ENCODE data around the gene PRRT1. TPM values are rescaled to one million over a fixed set of nuclear protein-coding genes. Genes with fewer than 3 reads are reported as not detected.

The PRRT1 gene
- total RNA-seq (2022; extraction: Qiagen RNA extraction; ENCODE audit: low read depth): 0.47 to 0.95 TPM (median 0.68 TPM) in 5 replicates

DNA sequence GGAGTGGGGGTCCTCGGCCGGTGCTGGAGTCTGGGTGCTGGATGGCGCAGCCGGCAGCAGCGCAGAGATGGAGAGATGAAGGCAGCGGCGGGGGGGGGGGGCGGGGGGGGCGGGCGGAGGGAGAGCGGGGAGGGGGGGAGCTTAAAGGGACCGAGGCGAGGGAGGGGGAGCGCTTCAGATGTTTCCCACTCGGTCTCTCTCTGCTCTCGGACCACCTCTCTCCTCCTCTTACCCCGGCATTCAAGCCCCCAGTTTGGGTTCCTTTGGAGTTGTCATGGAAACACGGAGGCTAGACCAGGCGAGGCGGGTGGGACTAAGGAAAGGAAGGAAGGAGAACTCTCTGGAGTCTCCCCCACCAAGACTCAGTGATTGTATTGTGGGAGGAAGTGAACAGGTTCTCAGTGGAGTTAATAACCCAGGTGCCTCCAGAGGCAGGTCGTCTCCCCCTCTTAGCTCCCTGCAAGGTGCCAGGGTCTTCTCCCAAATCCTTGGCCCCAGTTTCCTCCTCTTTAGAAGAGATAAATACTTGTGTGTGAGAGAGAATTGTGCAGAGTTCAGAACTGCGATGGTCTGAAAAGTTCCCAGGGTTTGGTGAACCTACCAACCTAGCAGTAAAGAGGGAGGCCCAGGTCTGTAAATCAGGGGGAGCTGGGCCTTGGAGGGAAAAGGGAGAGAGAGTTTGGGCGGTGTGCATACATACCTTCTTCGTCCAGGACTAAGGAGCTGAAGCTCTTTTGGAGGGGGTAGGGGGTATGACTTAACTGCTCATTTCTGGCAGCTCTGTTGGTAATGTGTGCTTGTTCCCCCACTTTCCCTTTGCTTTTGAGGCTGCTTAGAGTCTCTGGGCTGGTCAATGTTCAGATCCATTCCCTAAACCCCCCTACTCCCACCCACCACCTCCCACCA lies at the start of gene PRRT1:
Gene PRRT1, minus strand, starts transcription at position 77 of the 906 bp plus-strand sequence. CDS start 112 bp downstream, outside the sequence.

DNA sequence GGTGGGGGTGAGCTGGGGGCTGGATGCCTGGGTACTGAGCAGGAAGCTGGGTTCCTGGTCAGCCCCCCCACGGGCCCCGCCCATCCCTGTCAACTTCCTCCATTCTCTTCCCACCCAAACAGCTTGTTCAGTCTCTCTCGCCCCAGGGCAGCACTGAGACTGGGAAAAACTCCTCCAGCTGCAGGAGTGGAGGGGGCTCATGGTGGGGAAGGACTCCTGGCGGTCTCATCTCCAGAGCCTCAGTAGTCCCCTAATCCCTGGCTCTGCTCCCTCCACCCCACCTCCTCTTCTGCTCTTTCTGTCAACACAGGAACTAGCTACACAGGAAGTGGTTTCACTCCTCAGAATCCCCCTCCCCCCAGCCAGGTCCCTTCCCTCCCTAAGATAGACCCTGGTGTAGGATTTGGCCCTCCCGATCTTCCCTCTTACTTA lies 40.9 kb upstream of the PRRT1 start, which contains the start of gene GPSM3:
Gene GPSM3, minus strand, starts transcription at position 36 of the 432 bp plus-strand sequence. CDS start 130 bp downstream, outside the sequence.

DNA sequence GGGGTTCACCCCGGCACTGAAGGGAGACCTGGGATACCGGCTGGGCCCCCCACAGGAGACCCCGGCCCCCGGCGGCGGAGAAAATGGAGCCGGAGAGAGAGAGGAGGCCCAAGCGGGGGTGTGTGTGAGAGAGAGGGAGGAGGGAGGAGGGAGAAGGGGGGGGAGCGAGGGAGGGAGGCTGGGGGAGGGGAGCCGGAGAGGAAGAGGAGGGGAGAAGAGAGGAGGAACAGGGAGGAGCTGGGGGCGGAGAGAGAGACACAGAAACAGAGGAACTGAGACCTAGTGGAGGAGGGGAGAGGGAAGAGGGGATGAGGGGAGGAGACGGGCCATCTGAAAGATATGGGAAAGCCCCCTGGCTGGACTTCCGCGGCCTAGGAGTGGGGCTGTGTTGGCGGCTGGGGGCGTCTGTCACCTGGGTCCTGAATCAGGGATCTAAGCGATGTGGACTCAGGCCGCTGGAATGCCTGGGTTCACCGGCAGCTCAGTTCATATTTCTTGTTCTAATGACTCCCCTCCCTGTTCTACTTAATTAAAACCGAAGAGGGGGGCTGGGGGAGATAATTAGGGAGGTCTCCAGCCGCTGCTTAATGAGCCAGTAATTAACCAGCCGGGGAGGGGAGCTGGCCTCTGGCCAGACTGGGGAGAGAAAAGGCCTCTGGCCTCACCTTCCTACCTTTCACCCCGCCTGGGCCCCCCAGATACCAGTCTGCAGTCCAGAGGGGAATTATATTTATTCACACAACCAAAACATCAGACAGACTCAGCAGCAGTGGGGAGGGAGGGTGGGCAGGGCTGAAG lies 38.5 kb upstream of the PRRT1 start, which contains the start of gene PBX2:
Gene PBX2, minus strand, starts transcription at position 149 of the 798 bp plus-strand sequence. CDS start 287 bp downstream, outside the sequence.

DNA sequence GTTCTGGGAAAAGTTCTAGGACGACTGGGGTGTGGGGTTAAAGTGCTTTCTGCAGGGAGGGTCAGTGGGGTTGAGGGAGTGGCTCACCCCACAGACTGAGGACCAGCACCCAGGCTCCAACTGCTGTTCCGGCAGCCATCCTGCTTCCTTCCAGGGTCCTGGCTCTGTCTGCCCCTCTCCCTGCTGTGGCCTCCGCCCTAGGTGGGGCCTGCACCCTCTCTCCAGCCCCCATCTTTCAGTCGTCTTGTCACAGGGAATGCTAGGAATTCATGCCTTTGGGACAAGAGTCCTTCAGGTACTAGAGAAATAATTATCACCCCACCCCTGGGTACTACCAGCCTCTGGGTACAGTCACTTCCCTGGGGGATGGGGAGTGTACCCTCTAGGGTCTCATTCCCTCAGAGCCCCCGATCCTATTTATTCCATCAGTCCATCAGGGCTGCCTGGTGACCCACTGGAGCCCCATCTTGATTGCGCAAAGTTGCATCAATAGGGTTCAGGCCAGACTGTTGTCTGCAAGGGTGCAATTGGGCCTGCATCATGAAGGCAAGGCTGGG lies 32.4 kb upstream of the PRRT1 start, which contains the start of gene AGER:
Gene AGER, minus strand, starts transcription at position 170 of the 557 bp plus-strand sequence. Its CDS starts 31 bp downstream, at position 139.

DNA sequence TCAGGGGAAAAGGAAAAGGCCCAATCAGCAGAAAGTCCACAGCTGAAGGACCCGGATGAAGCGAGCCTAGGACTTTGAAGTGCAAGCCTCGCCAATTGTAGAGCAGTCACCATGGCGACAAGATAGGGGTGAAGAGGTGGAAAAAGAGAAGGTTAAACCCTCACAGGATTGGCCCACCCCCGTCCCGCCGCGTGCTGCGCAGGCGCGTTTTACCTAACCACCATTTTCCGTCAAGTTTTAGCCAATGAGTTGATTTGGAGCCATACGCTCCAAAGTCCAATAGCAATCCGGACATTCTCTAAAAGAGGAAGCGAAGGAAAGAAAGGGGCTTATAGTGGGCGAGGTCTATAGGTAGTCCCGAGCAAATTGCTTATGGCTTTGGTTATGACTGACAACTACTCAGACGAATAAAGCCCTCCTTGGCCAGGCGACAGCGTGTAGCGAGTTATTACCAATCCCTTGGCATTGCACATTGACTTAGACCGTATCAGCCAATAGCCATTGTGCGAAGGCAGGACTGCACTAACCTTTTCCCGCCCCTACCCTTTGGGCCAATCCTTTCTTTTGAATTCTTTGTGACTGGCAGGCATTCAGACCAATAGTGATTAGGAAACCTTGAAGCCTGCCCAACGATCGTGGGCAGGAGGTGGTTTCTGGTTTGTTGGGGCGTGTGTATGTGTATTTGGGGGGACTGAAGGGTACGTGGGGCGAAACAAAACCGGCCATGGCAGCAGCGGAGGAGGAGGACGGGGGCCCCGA lies 26.2 kb upstream of the PRRT1 start, which contains the start of gene RNF5:
Gene RNF5, plus strand, starts transcription at position 618 of the 759 bp plus-strand sequence. Its CDS starts 107 bp downstream, at position 725.

DNA sequence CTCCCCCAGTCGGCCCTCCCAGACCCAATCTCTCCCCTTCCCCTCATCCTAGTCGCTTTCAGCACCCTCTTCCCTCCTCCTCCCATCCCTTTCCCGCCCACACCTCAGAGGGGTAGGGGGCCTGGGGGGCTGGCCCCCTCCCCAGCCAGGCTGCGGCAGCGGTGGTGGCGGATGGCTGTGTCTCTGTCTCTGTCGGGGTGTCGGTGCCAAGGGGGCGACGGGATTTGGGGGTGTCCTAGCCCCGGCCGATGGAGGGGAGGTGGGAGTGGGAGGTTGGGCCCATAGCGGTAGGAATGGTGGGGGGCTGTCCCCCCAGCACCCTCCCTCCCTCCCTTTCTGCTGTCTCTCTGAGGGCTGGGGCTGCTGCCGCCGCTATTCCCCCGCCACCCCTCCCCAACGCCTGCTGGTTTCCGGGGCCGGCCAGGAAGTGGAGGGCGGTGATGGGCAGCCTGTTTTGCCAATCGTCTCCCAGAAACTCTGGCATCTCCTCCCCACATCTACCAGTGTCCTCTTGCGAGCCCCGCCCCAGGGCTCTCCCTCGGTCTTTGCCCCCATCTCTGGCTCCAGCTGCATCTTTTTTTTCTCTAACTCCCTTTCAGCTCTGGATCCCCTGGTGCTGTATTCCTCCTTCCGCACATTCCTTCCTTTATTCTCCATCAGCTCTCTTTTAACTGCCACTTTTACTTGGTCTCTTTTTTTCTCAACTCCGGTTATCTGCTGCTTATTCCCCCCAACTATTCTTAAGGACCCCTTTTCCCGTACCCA lies 24.2 kb upstream of the PRRT1 start, which contains the start of gene AGPAT1:
Gene AGPAT1, minus strand, starts transcription at position 374 of the 765 bp plus-strand sequence. CDS start 4,588 bp downstream, outside the sequence.

DNA sequence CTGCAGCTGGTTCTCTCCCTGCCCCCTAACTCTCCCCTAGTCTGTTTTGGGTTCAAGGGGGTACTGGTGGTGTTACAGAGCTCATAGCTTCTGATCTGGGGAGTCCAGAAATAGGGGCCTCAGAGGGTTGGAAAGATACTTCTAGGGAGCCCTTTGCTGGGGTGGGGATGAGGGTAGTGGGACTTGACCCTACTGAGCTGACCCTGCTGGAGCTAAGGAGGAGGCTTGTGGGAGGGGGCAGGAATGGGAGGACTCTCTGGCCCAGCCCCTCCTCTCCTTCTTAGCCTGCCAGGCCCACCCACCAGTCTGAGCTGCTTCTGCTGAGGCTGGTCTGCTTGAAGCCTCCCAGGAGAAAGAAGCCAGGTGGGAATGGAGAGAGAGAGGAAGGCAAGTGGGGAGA lies 12.6 kb upstream of the PRRT1 start, which contains the start of gene EGFL8:
Gene EGFL8, plus strand, starts transcription at position 301 of the 400 bp plus-strand sequence. CDS start 1,571 bp downstream, outside the sequence.

DNA sequence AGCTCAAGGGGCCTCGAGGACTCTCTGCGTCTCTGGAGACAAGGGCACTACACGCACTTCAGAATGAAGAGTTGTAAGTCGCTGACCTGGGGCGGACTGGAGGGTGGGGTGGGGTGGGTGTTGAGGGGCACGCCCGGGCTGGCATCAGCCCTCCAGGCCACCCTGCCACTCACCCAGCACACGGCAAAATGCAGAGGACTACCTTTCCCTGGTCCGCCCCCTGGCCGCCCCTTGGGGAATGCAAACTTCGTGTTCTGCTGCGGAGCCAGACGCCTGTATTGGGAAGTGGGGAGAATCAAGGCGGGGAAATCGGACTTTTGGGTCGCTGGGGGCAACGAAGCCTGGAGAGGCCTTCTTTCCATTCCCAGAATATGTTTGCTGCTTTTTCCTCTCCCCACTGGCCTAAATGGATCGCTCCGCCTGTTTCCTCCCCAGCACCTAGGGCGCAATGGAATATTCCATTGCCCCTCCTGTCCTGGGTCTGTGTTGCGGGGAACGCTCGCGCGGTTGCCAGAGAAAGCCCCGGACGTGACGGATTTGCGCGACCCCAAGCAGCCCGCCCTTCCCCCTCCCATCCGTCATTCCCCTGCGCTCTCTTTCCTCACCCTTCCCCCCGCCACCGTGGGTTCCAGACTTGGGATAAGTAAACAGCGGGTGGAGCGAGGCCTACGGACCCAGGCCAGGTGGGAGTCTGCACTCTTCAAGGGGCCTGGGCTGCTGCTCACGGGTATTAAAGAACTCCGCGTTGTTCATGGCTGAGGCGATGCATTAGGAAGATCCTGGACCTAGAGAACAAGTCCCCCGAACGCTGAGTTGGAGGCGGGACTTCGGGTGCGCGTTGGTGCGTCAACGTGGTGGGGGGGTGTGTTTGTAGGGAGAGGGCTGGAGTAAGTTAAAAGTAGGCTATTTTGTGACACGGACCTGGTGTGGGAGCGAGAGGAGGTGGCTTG lies 2.1 kb upstream of the PRRT1 start, which contains the start of gene PPT2:
Gene PPT2, plus strand, starts transcription at position 578 of the 950 bp plus-strand sequence. CDS start 454 bp downstream, outside the sequence.

DNA sequence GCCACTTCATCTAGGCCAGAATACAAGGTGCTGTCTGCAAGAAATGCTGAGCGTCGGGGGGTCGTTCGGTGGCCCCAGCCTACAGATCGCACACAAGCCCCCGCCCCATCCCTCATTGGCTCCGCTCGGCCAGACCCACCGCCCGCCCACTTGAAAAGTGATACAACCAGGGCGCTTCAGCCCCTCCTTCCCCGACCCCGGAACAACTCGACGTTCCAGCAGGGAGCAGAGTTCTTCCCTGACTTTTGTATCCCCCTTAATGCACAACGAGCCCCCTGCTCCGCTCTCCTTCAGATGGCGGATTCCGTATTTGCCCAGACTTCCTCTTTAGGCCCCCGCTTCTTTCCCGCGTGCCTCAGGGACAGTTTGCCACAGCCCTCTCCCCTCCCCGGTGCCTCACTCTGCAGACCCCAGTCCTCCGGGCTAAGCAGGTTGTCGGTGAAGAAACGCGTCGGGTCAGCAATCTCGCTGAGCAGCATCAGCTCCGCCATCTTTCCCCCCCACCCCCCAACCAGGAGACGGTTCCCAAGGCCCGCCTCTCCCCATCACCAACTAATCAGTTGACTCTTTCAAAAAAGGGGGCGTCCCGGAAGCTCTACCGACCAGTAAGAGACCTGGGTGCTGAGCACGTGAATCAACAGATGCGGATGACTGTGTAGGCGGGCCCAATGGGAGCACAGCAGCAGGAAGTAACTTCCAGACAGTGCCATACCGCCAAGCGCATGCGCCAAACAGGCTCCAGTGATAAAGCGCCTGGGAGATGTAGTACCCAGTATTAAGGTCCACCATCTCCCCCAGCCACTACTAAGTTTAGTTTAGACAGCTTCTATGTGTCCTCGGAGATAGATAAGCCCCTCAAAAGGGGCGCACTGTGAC lies 23.8 kb downstream of the PRRT1 start, which contains the start of gene ATF6B:
Gene ATF6B, minus strand, starts transcription at position 530 of the 876 bp plus-strand sequence. Its CDS starts 39 bp downstream, at position 491.

DNA sequence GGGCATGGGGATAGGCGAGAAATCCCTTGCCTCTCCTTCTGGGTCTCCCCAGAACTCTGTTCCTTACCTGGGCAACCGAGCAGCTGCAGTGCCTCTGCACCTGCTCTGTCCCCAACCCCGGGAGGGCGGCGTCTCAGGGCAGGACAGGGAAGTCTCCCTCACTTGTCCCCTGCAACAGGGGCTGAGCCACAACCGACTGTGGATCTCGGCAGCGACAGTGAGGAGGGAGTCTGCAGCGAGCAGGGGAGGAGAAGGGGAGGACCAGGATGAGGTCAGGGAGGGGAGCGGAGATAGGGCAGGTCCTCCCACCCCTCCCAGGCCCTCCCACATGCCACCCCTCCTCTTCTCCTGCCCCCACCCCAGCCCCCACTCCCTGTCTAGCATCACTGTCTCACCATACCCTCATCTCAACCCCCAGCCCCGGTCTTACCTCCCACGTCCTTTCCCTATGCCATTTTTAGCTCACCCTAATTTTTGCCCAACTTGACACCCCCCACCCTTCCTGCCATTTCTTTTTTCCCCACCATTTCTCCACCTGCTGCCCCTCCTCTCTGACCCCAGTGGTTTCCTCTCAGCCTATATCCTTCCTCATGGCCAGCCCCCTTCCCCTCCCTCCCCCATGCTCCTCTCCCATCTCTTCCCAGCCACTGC lies 42.5 kb downstream of the PRRT1 start, which contains the start of gene TNXB:
Gene TNXB, minus strand, starts transcription at position 225 of the 651 bp plus-strand sequence. CDS start 11,140 bp downstream, outside the sequence.

Other genes starting within 250 kb of the PRRT1 start
- 2.0 to 5.0 TPM (median 4.5 TPM) in 5 replicates for gene ZBTB12, start 249.9 kb downstream of the PRRT1 start, total RNA-seq (2022; extraction: Qiagen RNA extraction; ENCODE audit: low read depth)
- 0.33 to 0.47 TPM in 2 of 5 replicates, not detected in the others for gene C2, start 224.2 kb downstream of the PRRT1 start, total RNA-seq (2022; extraction: Qiagen RNA extraction; ENCODE audit: low read depth)
- 1.6 to 3.2 TPM (median 2.0 TPM) in 5 replicates for gene CFB, start 205.8 kb downstream of the PRRT1 start, total RNA-seq (2022; extraction: Qiagen RNA extraction; ENCODE audit: low read depth)
- 75.5 to 91.9 TPM (median 81.9 TPM) in 5 replicates for gene NELFE, start 193.0 kb downstream of the PRRT1 start, total RNA-seq (2022; extraction: Qiagen RNA extraction; ENCODE audit: low read depth)
- gene SKIC2, start 192.8 kb downstream of the PRRT1 start, total RNA-seq (2022; extraction: Qiagen RNA extraction; ENCODE audit: low read depth): 15.8 to 30.9 TPM (median 25.7 TPM) in 5 replicates
- gene DXO, start 179.8 kb downstream of the PRRT1 start, total RNA-seq (2022; extraction: Qiagen RNA extraction; ENCODE audit: low read depth): 10.6 to 14.3 TPM (median 12.1 TPM) in 5 replicates
- 0.94 to 1.5 TPM (median 1.5 TPM) in 5 replicates for gene C4A, start 169.9 kb downstream of the PRRT1 start, total RNA-seq (2022; extraction: Qiagen RNA extraction; ENCODE audit: low read depth)
- 0.69 to 1.5 TPM (median 1.3 TPM) in 5 replicates for gene C4B, start 137.1 kb downstream of the PRRT1 start, total RNA-seq (2022; extraction: Qiagen RNA extraction; ENCODE audit: low read depth)
- not detected in 5 replicates for gene CYP21A2, start 113.5 kb downstream of the PRRT1 start, total RNA-seq (2022; extraction: Qiagen RNA extraction; ENCODE audit: low read depth)
- gene TNXB, start 42.6 kb downstream of the PRRT1 start, total RNA-seq (2022; extraction: Qiagen RNA extraction; ENCODE audit: low read depth): 0.14 to 0.86 TPM (median 0.57 TPM) in 5 replicates
- 21.0 to 37.0 TPM (median 35.3 TPM) in 5 replicates for gene ATF6B, start 23.7 kb downstream of the PRRT1 start, total RNA-seq (2022; extraction: Qiagen RNA extraction; ENCODE audit: low read depth)
- 6.0 to 8.2 TPM (median 6.7 TPM) in 5 replicates for gene FKBPL, start 21.7 kb downstream of the PRRT1 start, total RNA-seq (2022; extraction: Qiagen RNA extraction; ENCODE audit: low read depth)
- 6.1 to 9.5 TPM (median 8.4 TPM) in 5 replicates for gene PPT2, start 2.2 kb upstream of the PRRT1 start, total RNA-seq (2022; extraction: Qiagen RNA extraction; ENCODE audit: low read depth)
- gene EGFL8, start 12.7 kb upstream of the PRRT1 start, total RNA-seq (2022; extraction: Qiagen RNA extraction; ENCODE audit: low read depth): 1.3 to 1.9 TPM (median 1.7 TPM) in 5 replicates
- gene AGPAT1, start 24.1 kb upstream of the PRRT1 start, total RNA-seq (2022; extraction: Qiagen RNA extraction; ENCODE audit: low read depth): 29.1 to 41.4 TPM (median 40.8 TPM) in 5 replicates
- gene RNF5, start 26.5 kb upstream of the PRRT1 start, total RNA-seq (2022; extraction: Qiagen RNA extraction; ENCODE audit: low read depth): 32.5 to 48.7 TPM (median 45.6 TPM) in 5 replicates
- 1.5 to 3.1 TPM (median 2.6 TPM) in 5 replicates for gene AGER, start 32.3 kb upstream of the PRRT1 start, total RNA-seq (2022; extraction: Qiagen RNA extraction; ENCODE audit: low read depth)
- gene PBX2, start 38.3 kb upstream of the PRRT1 start, total RNA-seq (2022; extraction: Qiagen RNA extraction; ENCODE audit: low read depth): 13.2 to 19.5 TPM (median 17.7 TPM) in 5 replicates
- 0.16 to 0.88 TPM (median 0.40 TPM) in 5 replicates for gene GPSM3, start 40.7 kb upstream of the PRRT1 start, total RNA-seq (2022; extraction: Qiagen RNA extraction; ENCODE audit: low read depth)
- gene NOTCH4, start 72.1 kb upstream of the PRRT1 start, total RNA-seq (2022; extraction: Qiagen RNA extraction; ENCODE audit: low read depth): 0.42 to 0.88 TPM (median 0.63 TPM) in 5 replicates
- not detected in 5 replicates for gene TSBP1, start 220.0 kb upstream of the PRRT1 start, total RNA-seq (2022; extraction: Qiagen RNA extraction; ENCODE audit: low read depth)